Measurements from ENCODE around the gene DYRK1B. TPM values are rescaled to one million over a fixed set of nuclear protein-coding genes. Genes with fewer than 3 reads are reported as not detected.

Gene DYRK1B
- total and polyA plus RNA-seq, 4 donors, result 12.6 to 38.4 (median 24.7) TPM

DNA sequence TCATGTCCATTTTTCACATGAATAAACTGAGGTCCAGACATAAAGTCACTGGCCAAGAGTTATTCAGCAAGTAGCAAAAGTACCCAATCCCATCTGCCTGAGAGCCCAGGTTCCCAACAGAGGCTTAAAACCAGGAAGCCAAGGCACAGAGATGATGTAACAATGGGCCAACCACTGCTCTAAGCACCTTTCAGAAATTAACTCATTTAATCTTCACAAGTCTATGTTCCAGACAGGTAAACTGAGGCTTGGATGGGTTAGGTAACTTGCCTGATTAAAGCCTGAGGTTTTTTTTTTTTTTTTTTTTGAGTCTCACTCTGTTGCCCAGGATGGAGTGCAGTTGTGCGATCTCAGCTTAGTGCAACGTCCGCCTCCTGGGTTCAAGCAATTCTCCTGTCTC is 4.0 kb upstream of the DYRK1B start:
- Histone ChIP-seq H3K4me3 (ENCODE audit: low read depth, low read length) (no peak overlapping the region), H3K36me3 (ENCODE audit: control insufficient read depth, insufficient read depth, low read length) (peaks cover 58% of the 10 kb centered on the region), H3K9me3 (ENCODE audit: control insufficient read depth, insufficient read depth, low read length) (no peaks in the 10 kb centered on the region), H3K27me3 (ENCODE audit: control insufficient read depth, insufficient read depth, low read length) (no peaks in the 10 kb centered on the region), H3K4me1 (ENCODE audit: control insufficient read depth, insufficient read depth, low read length) (peaks cover 7% of the 10 kb centered on the region), H3K27ac (ENCODE audit: low read depth, low read length) (no peak overlapping the region)
- DNase-seq (ENCODE audit: low read depth in 4 of 6, low spot score in 6 of 6), result no peak
- no CpG with 5 or more reads among the region's 3 CpGs for WGBS (ENCODE audit: insufficient coverage)

DNA sequence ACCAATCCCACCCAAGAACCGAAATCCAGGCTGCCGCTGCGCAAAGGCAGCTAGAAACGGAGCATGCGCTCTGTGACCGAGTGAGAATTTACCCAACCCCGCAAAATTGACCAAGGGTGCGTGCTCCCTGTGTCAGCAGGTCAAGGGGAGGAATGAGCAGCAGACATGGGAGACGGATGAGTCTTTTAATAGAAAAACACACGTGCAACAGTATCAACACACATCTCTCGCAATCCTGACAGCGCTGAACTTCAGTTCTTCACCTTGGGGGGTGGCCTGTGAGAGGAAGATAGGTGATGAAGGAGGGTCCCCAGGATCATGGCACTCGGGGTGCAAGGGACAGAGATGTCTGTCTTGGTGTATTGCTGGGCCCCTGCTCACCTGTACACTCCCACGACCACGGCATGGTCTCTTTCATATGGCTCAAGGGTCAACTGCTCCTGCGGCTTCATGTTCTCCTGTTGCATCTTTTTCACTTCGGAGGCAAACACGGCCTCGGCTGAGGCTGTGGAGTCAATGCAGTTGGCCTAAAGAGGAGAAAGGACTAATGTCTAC is 402 bp upstream of the DYRK1B start:
- peak overlapping the region; percentile 99 for H3K4me3 ChIP-seq (ENCODE audit: low read depth, low read length)
- H3K27ac ChIP-seq (ENCODE audit: low read depth, low read length), result peak overlapping the region; percentile 55
- DNase-seq (ENCODE audit: low read depth in 4 of 6, low spot score in 6 of 6), result no peak
- H3K36me3 ChIP-seq (ENCODE audit: control insufficient read depth, insufficient read depth, low read length), result peaks cover 75% of the 10 kb centered on the region
- no peaks in the 10 kb centered on the region for H3K27me3 ChIP-seq (ENCODE audit: control insufficient read depth, insufficient read depth, low read length)
- H3K9me3 ChIP-seq (ENCODE audit: control insufficient read depth, insufficient read depth, low read length), result no peaks in the 10 kb centered on the region
- peaks cover 20% of the 10 kb centered on the region for H3K4me1 ChIP-seq (ENCODE audit: control insufficient read depth, insufficient read depth, low read length)
- 42% methylated on average over 14 of the region's 19 CpGs for WGBS (ENCODE audit: insufficient coverage)

DNA sequence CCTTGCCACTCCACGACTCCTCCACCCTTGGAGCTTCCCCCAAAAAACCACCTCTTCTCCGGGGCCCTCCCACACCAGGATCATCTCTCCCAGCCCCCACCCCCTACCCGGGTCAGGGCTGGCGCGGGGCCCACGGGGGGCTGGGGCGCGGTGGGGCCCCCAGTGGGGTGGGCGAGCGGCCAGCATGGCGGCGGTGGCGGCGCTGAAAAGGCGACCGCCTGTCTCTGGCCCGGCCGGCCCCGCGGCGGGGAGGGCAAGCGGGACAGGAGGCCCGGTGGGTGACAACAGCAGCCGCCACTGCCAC is 850 bp downstream of the DYRK1B start:
- Histone ChIP-seq H3K27ac (ENCODE audit: low read depth, low read length) (peak overlapping the region; percentile 97), H3K4me3 (ENCODE audit: low read depth, low read length) (peak overlapping the region; percentile 99), H3K27me3 (ENCODE audit: control insufficient read depth, insufficient read depth, low read length) (no peaks in the 10 kb centered on the region), H3K36me3 (ENCODE audit: control insufficient read depth, insufficient read depth, low read length) (peaks cover 73% of the 10 kb centered on the region), H3K4me1 (ENCODE audit: control insufficient read depth, insufficient read depth, low read length) (peaks cover 20% of the 10 kb centered on the region), H3K9me3 (ENCODE audit: control insufficient read depth, insufficient read depth, low read length) (no peaks in the 10 kb centered on the region)
- WGBS (ENCODE audit: insufficient coverage), result 0% methylated on average over 22 of the region's 24 CpGs
- no peak for DNase-seq (ENCODE audit: low read depth in 4 of 6, low spot score in 6 of 6)

DNA sequence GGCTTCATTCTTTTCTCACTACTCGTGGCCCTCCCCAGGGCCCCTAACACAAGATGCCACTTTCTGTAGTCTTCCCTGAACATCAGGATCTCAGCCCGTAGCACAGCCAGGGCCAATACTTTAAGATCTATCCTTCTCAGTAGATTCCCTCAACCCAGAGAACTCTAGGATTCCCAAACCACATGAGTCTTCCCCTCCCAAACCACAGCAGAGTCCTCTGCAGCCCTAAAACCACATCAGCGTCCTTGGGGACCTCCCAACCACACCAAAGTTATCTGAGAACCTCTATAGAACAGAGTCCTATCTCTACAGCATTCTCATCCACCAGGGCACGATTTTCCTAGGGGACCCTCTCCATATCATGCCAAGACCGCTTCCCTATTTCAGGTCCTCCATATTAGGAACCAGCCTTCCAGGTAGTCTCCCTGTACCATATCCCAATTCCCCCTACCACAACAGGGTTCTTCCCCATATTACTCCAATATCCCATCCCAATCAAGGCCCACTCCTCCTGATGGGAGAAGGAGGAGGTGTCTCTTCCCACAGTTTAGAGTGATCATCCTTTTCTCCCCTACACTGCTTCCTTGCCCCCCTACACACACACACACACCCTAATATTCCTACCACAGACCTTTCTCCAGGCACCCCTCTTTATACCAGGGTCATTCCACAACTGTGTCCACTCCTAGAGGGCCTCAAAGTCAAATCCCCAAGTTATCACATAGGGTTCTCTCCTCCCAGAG is 1.4 kb downstream of the DYRK1B start:
- whole genome bisulfite sequencing (ENCODE audit: insufficient coverage), result 70% methylated on average over 5 of the region's 5 CpGs
- Histone ChIP-seq H3K27ac (ENCODE audit: low read depth, low read length) (peak overlapping the region; percentile 33), H3K36me3 (ENCODE audit: control insufficient read depth, insufficient read depth, low read length) (peaks cover 73% of the 10 kb centered on the region)

DNA sequence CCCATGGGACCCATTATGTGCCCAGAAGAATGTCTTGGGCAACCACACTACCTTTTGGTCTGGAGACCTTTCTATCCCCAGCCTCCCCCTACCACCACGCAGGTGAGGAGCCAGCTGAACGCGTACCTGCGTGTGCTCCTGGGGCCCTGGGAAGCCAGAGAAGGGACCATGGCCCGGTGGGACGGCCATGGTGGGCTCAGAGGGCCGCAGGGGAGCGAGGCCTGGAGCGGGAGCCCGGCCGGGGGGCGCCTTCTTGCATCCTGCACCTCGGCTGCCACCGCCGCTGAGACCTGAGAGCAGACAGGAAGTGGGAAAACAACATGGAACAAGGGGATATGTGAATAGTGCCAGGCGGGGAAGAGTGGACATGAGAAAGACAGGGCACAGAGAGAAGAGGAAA is 2.3 kb downstream of the DYRK1B start:
- H3K36me3 ChIP-seq (ENCODE audit: control insufficient read depth, insufficient read depth, low read length), result peaks cover 75% of the 10 kb centered on the region
- 89% methylated on average over 15 of the region's 16 CpGs for WGBS (ENCODE audit: insufficient coverage)
- DNase-seq (ENCODE audit: low read depth in 4 of 6, low spot score in 6 of 6), result no peak

More for the DNA sequence above, 1.4 kb downstream of the DYRK1B start:
- H3K4me3 ChIP-seq (ENCODE audit: low read depth, low read length), result peak overlapping the region; percentile 99
- DNase-seq (ENCODE audit: low read depth in 4 of 6, low spot score in 6 of 6), result no peak
- peaks cover 20% of the 10 kb centered on the region for H3K4me1 ChIP-seq (ENCODE audit: control insufficient read depth, insufficient read depth, low read length)
- H3K9me3 ChIP-seq (ENCODE audit: control insufficient read depth, insufficient read depth, low read length), result no peaks in the 10 kb centered on the region
- H3K27me3 ChIP-seq (ENCODE audit: control insufficient read depth, insufficient read depth, low read length), result no peaks in the 10 kb centered on the region

DNA sequence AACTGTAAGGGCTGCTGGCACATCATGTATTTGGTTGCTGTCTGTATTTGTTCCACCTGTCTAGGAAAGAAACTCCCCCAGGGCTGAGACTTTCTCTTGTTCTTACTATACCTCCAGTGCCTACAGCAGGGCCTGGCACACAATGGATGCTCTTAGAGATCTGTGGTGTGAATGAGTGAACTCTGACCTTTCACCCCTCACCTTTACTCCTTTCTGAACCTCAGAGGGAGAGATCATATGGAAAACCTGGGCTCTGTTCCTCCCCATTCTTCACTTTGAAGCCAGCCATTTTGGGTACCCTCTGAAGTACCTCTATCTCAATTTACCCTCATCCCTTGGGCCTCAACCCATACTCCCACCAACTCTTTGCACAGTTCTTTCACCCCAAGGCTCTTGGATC is 3.1 kb downstream of the DYRK1B start:
- Histone ChIP-seq H3K4me1 (ENCODE audit: control insufficient read depth, insufficient read depth, low read length) (peaks cover 20% of the 10 kb centered on the region), H3K36me3 (ENCODE audit: control insufficient read depth, insufficient read depth, low read length) (peaks cover 78% of the 10 kb centered on the region)

More for the DNA sequence above, 2.3 kb downstream of the DYRK1B start:
- Histone ChIP-seq H3K27me3 (ENCODE audit: control insufficient read depth, insufficient read depth, low read length) (no peaks in the 10 kb centered on the region), H3K4me1 (ENCODE audit: control insufficient read depth, insufficient read depth, low read length) (peaks cover 20% of the 10 kb centered on the region), H3K9me3 (ENCODE audit: control insufficient read depth, insufficient read depth, low read length) (no peaks in the 10 kb centered on the region), H3K4me3 (ENCODE audit: low read depth, low read length) (no peak overlapping the region), H3K27ac (ENCODE audit: low read depth, low read length) (no peak overlapping the region)

DNA sequence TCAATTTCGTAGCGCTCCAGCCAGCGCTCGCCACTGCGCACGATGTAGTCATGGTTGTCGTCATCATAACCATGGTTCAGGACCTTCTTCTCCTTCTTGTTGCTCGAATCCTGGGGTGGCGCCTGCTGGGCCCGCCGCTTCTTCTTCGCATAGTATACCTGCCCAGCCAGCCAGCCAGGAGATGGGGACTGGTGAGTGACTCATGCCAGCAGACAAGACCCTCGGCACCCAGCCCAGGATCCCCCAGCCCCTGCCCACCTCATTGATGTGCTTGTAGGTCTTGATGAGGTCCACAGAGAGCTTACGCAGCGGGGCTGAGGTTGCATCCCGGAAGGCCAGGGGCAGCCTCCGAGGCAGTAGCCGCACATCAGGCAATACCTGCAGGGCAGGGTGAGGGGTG is 3.6 kb downstream of the DYRK1B start:
- Histone ChIP-seq H3K4me3 (ENCODE audit: low read depth, low read length) (no peak overlapping the region), H3K4me1 (ENCODE audit: control insufficient read depth, insufficient read depth, low read length) (peaks cover 23% of the 10 kb centered on the region), H3K27me3 (ENCODE audit: control insufficient read depth, insufficient read depth, low read length) (no peaks in the 10 kb centered on the region), H3K36me3 (ENCODE audit: control insufficient read depth, insufficient read depth, low read length) (peaks cover 79% of the 10 kb centered on the region), H3K27ac (ENCODE audit: low read depth, low read length) (no peak overlapping the region), H3K9me3 (ENCODE audit: control insufficient read depth, insufficient read depth, low read length) (no peaks in the 10 kb centered on the region)
- no peak for DNase-seq (ENCODE audit: low read depth in 4 of 6, low spot score in 6 of 6)
- 98% methylated on average over 12 of the region's 18 CpGs for WGBS (ENCODE audit: insufficient coverage)

More for the DNA sequence above, 3.1 kb downstream of the DYRK1B start:
- H3K4me3 ChIP-seq (ENCODE audit: low read depth, low read length), result no peak overlapping the region
- no peak for DNase-seq (ENCODE audit: low read depth in 4 of 6, low spot score in 6 of 6)
- H3K9me3 ChIP-seq (ENCODE audit: control insufficient read depth, insufficient read depth, low read length), result no peaks in the 10 kb centered on the region
- H3K27ac ChIP-seq (ENCODE audit: low read depth, low read length), result no peak overlapping the region
- H3K27me3 ChIP-seq (ENCODE audit: control insufficient read depth, insufficient read depth, low read length), result no peaks in the 10 kb centered on the region

DNA sequence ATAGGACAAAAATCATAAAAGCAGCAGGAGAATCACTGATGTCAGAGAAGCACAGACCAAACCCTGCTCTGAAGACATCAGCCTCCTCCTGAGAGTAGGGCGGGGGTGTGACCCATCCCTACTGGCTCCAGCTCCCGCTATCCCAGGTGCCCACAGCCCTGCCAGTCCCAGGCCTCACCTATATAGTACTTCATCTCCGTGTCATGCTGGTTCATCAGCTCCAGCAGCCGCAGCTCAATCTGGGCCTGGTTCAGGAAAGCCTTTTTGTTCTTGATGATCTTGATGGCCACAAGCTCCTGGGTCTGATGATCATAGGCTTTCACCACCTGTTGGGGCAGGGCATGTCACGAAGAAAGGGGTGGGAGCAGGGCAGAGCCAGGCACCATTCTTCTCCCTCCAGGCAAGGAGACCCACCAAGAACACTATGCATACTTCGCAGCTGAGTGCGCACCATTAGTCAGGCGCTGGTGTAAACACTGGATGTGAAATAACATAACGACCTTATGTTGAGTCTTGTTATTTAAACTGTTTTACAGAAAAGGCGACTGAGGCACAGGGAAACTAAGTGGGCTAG is 4.2 kb downstream of the DYRK1B start:
- no peaks in the 10 kb centered on the region for H3K9me3 ChIP-seq (ENCODE audit: control insufficient read depth, insufficient read depth, low read length)
- no peak for DNase-seq (ENCODE audit: low read depth in 4 of 6, low spot score in 6 of 6)
- WGBS (ENCODE audit: insufficient coverage), result 97% methylated on average over 8 of the region's 10 CpGs
- H3K36me3 ChIP-seq (ENCODE audit: control insufficient read depth, insufficient read depth, low read length), result peaks cover 79% of the 10 kb centered on the region
- H3K4me1 ChIP-seq (ENCODE audit: control insufficient read depth, insufficient read depth, low read length), result peaks cover 29% of the 10 kb centered on the region
- H3K27ac ChIP-seq (ENCODE audit: low read depth, low read length), result no peak overlapping the region
- no peaks in the 10 kb centered on the region for H3K27me3 ChIP-seq (ENCODE audit: control insufficient read depth, insufficient read depth, low read length)
- no peak overlapping the region for H3K4me3 ChIP-seq (ENCODE audit: low read depth, low read length)

DNA sequence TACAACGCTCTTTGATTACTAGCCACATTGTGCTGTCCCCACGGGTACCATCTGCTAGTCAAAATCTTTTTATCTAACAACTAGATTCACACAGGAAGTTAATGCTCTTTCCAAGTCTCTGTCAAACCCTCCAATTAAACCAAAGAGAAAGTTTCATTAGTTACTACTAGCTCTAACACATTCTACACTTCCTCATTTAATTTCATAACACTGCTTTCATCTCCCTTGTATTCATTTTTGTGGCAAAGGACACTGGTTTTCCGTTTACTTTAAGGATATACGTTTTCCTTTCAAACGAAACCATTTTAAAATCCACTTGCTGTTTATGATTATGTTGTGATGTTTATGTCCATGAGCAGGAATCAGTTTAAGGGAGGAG is 5.3 kb downstream of the DYRK1B start:
- 85% methylated on average over 2 of the region's 5 CpGs for WGBS (ENCODE audit: insufficient coverage)
- Histone ChIP-seq H3K9me3 (ENCODE audit: control insufficient read depth, insufficient read depth, low read length) (no peaks in the 10 kb centered on the region), H3K36me3 (ENCODE audit: control insufficient read depth, insufficient read depth, low read length) (peaks cover 74% of the 10 kb centered on the region), H3K4me1 (ENCODE audit: control insufficient read depth, insufficient read depth, low read length) (peaks cover 34% of the 10 kb centered on the region), H3K27me3 (ENCODE audit: control insufficient read depth, insufficient read depth, low read length) (no peaks in the 10 kb centered on the region), H3K27ac (ENCODE audit: low read depth, low read length) (no peak overlapping the region), H3K4me3 (ENCODE audit: low read depth, low read length) (no peak overlapping the region)
- DNase-seq (ENCODE audit: low read depth in 4 of 6, low spot score in 6 of 6), result no peak

Measured in spinal cord (tissue), 10 donors.